Caco-2 (cell line): ENCODE measurements around the gene ZNF521. TPM values are rescaled to one million over a fixed set of nuclear protein-coding genes. Genes with fewer than 3 reads are reported as not detected.

Experiments used
- BruUV-seq: library from RNA; stranded (reverse); fragments of 400-500 nt; replicated peaks from 2 replicates; lab custom pipeline; 2021; lab: Mats Ljungman, UMichigan
- CTCF ChIA-PET: fragments of 300-600 bp; sonication (Branson Sonifier 250); formaldehyde crosslinking; loops from one replicate; lab custom pipeline; 2022; ENCODE audit warnings: antibody characterized with exemption; lab: Charles Lee
- POLR2A ChIA-PET: fragments of 300-600 bp; sonication (Branson Sonifier 250); formaldehyde crosslinking; loops from one replicate; lab custom pipeline; 2022; ENCODE audit warnings: antibody characterized with exemption; lab: Charles Lee
- DNase-seq, 2 experiments: peaks; one replicate each; pipeline versions ENCODE4 v3.0.0 to v3.0.0-alpha.2; 2020 to 2022
- H3K27me3 ChIP-seq: replicated peaks from 2 replicates; pipeline ENCODE4 v1.6.0; 2011; ENCODE audit warnings: low read length; ENCODE audit not compliant: control insufficient read depth, insufficient read depth
- H3K36me3 ChIP-seq: 2 replicates; pipeline ENCODE4 v1.5.1; 2011; ENCODE audit warnings: low read length; ENCODE audit not compliant: control insufficient read depth, insufficient read depth
- H3K4me1 ChIP-seq: fragments of 250-450 bp; sonication (Bioruptor Pico); 2 replicates; pipeline ENCODE4 v1.5.1; 2020; ENCODE audit warnings: mild to moderate bottlenecking
- H3K4me3 ChIP-seq: 2 replicates; pipeline ENCODE4 v1.5.1; 2011; ENCODE audit warnings: low read depth, mild to moderate bottlenecking, control low read depth, low read length
- H3K9me3 ChIP-seq: fragments of 250-450 bp; sonication (Bioruptor Pico); 2 replicates; pipeline ENCODE4 v1.5.1; 2020; ENCODE audit warnings: mild to moderate bottlenecking, moderate library complexity
- H3K27ac Mint-ChIP-seq: one replicate; pipeline ENCODE4 v1.8.0; 2022; ENCODE audit warnings: mixed read lengths; ENCODE audit not compliant: unreplicated experiment
- H3K27me3 Mint-ChIP-seq: one replicate; pipeline ENCODE4 v1.8.0; 2022; ENCODE audit warnings: mixed read lengths; ENCODE audit not compliant: insufficient read depth, unreplicated experiment
- H3K36me3 Mint-ChIP-seq: one replicate; pipeline ENCODE4 v1.8.0; 2022; ENCODE audit warnings: mild to moderate bottlenecking, mixed read lengths; ENCODE audit not compliant: insufficient read depth, unreplicated experiment
- H3K4me1 Mint-ChIP-seq: one replicate; pipeline ENCODE4 v1.8.0; 2022; ENCODE audit warnings: low read depth, mixed read lengths; ENCODE audit not compliant: unreplicated experiment
- H3K4me3 Mint-ChIP-seq: one replicate; pipeline ENCODE4 v1.8.0; 2022; ENCODE audit warnings: mild to moderate bottlenecking, moderate library complexity, mixed read lengths; ENCODE audit not compliant: unreplicated experiment
- H3K9me3 Mint-ChIP-seq: one replicate; pipeline ENCODE4 v1.8.0; 2022; ENCODE audit warnings: mixed read lengths; ENCODE audit not compliant: unreplicated experiment
- CTCF ChIP-seq, 2 experiments: fragments of 200-600 bp in 1 of 2; IDR thresholded peaks; 1 replicate in 1 of 2; 2 replicates in 1 of 2; pipeline versions ENCODE4 v1.5.1 to v1.8.0; 2011 to 2022; ENCODE audit warnings: antibody characterized with exemption in 1 of 2, control low read depth in 1 of 2, inconsistent platforms in 1 of 2, low read depth in 1 of 2, low read length in 1 of 2, mild to moderate bottlenecking in 1 of 2, moderate library complexity in 1 of 2; ENCODE audit not compliant: insufficient read depth in 1 of 2, severe bottlenecking in 1 of 2, unreplicated experiment in 1 of 2
- intact Hi-C: fragments of 100-400 bp; cut with micrococcal nuclease; formaldehyde crosslinking; loops from one replicate; pipeline ENCODE4 v1.10.0; 2022; ENCODE audit not compliant: unreplicated experiment
- total RNA-seq: library from RNA; stranded (reverse); gene quantifications from 2 replicates; pipeline ENCODE4 v1.2.3, GENCODE V29; 2022

The ZNF521 gene
- total RNA-seq, 1 experiment from 2014 or later, result not detected

- Histone ChIP-seq H3K27me3 (no peaks in the 10 kb centered on the region), H3K4me1 (no peaks in the 10 kb centered on the region), H3K36me3 (no peaks in the 10 kb centered on the region), H3K9me3 (no peaks in the 10 kb centered on the region), H3K4me3 (no peak overlapping the region)
- DNase-seq, result no peak
- no peak overlapping the region for H3K27ac Mint-ChIP-seq
- H3K27me3 Mint-ChIP-seq, result no peaks in the 10 kb centered on the region
- no peak for TF ChIP-seq CTCF (IDR thresholded peaks at IDR 0.05; ENCODE audit: insufficient read depth in 1 of 2, low read depth in 1 of 2, low read length in 1 of 2, severe bottlenecking in 1 of 2, unreplicated experiment in 1 of 2)
- no peaks in the 10 kb centered on the region for H3K36me3 Mint-ChIP-seq
- intact Hi-C loops, result no loop called here
- ChIA-PET CTCF (no interaction called here), POLR2A (no interaction called here)
- no peaks in the 10 kb centered on the region for H3K4me1 Mint-ChIP-seq
- H3K9me3 Mint-ChIP-seq, result no peaks in the 10 kb centered on the region
- no TSS peak for BruUV-seq
- H3K4me3 Mint-ChIP-seq, result no peak overlapping the region
Observed at GRCh38 chr18:25295624-25296138, 56.3 kb downstream of the ZNF521 start.

- Mint-ChIP-seq H3K36me3 (no peaks in the 10 kb centered on the region), H3K27me3 (no peaks in the 10 kb centered on the region), H3K4me1 (no peaks in the 10 kb centered on the region), H3K9me3 (no peaks in the 10 kb centered on the region), H3K4me3 (no peak overlapping the region), H3K27ac (no peak overlapping the region)
- DNase-seq, result no peak
- no TSS peak for BruUV-seq
- H3K4me3 ChIP-seq, result no peak overlapping the region
- no peaks in the 10 kb centered on the region for H3K27me3 ChIP-seq
- no peak for TF ChIP-seq CTCF (IDR thresholded peaks at IDR 0.05; ENCODE audit: insufficient read depth in 1 of 2, low read depth in 1 of 2, low read length in 1 of 2, severe bottlenecking in 1 of 2, unreplicated experiment in 1 of 2)
- intact Hi-C loops, result no loop called here
- CTCF ChIA-PET, result no interaction called here
- no peaks in the 10 kb centered on the region for H3K36me3 ChIP-seq
- no peaks in the 10 kb centered on the region for H3K9me3 ChIP-seq
- POLR2A ChIA-PET, result no interaction called here
- H3K4me1 ChIP-seq, result no peaks in the 10 kb centered on the region
Observed at GRCh38 chr18:25291150-25291549, 60.8 kb downstream of the ZNF521 start.

GRCh38 chr18:25289001-25289631 lies 62.9 kb downstream of the ZNF521 start:
- POLR2A ChIA-PET, result no interaction called here
- H3K4me1 ChIP-seq, result no peaks in the 10 kb centered on the region

More at GRCh38 chr18:25289001-25289631, 62.9 kb downstream of the ZNF521 start:
- no peaks in the 10 kb centered on the region for H3K36me3 ChIP-seq
- H3K9me3 ChIP-seq, result no peaks in the 10 kb centered on the region
- H3K27me3 Mint-ChIP-seq, result no peaks in the 10 kb centered on the region
- no peak overlapping the region for H3K4me3 Mint-ChIP-seq
- intact Hi-C loops, result no loop called here
- CTCF ChIA-PET, result no interaction called here
- BruUV-seq, result no TSS peak
- H3K4me1 Mint-ChIP-seq, result no peaks in the 10 kb centered on the region
- H3K27ac Mint-ChIP-seq, result no peak overlapping the region
- TF ChIP-seq CTCF (IDR thresholded peaks at IDR 0.05; ENCODE audit: insufficient read depth in 1 of 2, low read depth in 1 of 2, low read length in 1 of 2, severe bottlenecking in 1 of 2, unreplicated experiment in 1 of 2), result no peak
- no peaks in the 10 kb centered on the region for H3K9me3 Mint-ChIP-seq
- DNase-seq, result no peak
- H3K27me3 ChIP-seq, result no peaks in the 10 kb centered on the region
- no peak overlapping the region for H3K4me3 ChIP-seq
- H3K36me3 Mint-ChIP-seq, result no peaks in the 10 kb centered on the region
